Measurements from ENCODE around the gene FAM171A2. TPM values are rescaled to one million over a fixed set of nuclear protein-coding genes. Genes with fewer than 3 reads are reported as not detected.

FAM171A2 gene
- total RNA-seq, 2 donors from 2014 or later: 0.63 TPM; not detected in 1

DNA sequence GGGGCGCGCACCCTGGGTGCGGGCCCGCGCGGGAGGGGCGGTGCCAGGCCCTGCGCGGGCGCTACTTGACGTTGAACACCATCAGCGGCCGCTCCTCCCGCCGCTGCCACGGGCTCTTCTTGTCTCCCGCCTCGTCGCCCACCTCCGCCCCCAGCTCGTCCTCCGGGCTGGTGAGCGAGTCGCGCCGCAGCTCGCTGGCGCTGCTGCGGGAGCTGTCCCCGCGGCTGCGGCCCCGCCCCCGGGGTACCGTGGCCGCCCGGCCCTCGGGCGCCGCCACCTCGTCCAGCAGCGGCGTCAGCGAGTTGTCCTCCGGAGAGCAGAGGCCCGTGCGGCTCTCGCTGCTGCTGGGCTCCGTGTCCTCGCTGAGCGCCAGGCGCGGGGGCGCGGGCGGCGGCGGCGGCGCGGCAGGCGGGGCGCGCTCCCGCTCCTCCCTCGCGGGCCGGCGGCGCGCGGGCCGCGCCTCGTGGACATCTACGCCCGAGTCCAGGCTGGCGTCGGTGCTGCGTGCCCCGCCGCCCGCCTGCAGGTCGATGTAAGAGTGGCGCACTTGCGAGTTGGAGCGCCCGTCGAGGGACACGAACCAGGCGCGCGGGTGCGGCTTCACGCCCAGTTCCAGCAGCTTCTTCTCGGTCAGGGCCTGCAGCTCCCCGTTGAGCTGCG lies 9.9 kb downstream of the FAM171A2 start:
- Histone ChIP-seq H3K9me3 (no peaks in the 10 kb centered on the region), H3K4me1 (ENCODE audit: control insufficient read depth in 1 of 2, low read depth in 2 of 2) (no peaks in the 10 kb centered on the region), H3K27me3 (replicated peaks; ENCODE audit: insufficient read depth) (no peaks in the 10 kb centered on the region), H3K36me3 (peaks cover 22% of the 10 kb centered on the region), H3K27ac (no peak overlapping the region), H3K4me3 (peak overlapping the region; percentile 50)
- DNase-seq (ENCODE audit: low spot score) (no peak), ATAC-seq (ENCODE audit: insufficient number of reproducible peaks, low FRiP score, low read depth) (no peak)
- TF ChIP-seq, protein P1, sequence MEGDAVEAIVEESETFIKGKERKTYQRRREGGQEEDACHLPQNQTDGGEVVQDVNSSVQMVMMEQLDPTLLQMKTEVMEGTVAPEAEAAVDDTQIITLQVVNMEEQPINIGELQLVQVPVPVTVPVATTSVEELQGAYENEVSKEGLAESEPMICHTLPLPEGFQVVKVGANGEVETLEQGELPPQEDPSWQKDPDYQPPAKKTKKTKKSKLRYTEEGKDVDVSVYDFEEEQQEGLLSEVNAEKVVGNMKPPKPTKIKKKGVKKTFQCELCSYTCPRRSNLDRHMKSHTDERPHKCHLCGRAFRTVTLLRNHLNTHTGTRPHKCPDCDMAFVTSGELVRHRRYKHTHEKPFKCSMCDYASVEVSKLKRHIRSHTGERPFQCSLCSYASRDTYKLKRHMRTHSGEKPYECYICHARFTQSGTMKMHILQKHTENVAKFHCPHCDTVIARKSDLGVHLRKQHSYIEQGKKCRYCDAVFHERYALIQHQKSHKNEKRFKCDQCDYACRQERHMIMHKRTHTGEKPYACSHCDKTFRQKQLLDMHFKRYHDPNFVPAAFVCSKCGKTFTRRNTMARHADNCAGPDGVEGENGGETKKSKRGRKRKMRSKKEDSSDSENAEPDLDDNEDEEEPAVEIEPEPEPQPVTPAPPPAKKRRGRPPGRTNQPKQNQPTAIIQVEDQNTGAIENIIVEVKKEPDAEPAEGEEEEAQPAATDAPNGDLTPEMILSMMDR (IDR thresholded peaks at IDR 0.05): no peak

DNA sequence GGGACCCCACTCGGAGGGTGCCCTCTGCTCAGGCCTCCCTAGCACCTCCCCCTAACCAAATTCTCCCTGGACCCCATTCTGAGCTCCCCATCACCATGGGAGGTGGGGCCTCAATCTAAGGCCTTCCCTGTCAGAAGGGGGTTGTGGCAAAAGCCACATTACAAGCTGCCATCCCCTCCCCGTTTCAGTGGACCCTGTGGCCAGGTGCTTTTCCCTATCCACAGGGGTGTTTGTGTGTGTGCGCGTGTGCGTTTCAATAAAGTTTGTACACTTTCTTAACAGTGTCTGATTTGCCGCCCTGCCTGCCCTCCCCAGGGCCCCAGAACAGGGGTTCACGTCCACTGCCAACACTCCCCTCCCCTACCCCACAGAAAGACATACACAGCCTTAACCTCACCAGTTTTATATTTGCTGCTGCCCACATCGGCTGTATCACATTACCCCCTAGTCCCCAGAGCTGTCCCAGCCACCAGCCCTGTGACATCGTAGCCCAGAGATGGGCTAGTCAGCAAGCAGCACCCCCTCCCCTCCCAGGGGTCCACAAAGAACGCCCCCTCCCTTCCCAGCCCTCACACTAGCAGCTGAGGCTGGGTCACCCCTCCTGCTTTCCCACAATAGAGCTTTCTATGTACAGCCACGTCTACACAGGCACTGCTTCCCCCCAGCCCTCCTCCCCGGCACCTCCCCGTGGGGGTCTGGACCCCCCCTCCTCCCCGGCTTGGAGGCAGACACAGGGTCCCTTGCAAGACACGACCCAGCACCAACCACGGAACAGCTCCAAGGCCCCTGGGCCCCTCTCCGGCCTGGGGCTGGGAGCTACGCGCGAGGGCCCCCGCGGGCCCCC lies 10.6 kb downstream of the FAM171A2 start:
- Histone ChIP-seq H3K4me3 (peak overlapping the region; percentile 50), H3K4me1 (ENCODE audit: control insufficient read depth in 1 of 2, low read depth in 2 of 2) (no peaks in the 10 kb centered on the region), H3K9me3 (no peaks in the 10 kb centered on the region), H3K36me3 (peaks cover 22% of the 10 kb centered on the region), H3K27me3 (replicated peaks; ENCODE audit: insufficient read depth) (no peaks in the 10 kb centered on the region), H3K27ac (no peak overlapping the region)
- DNase-seq (ENCODE audit: low spot score) (no peak), ATAC-seq (ENCODE audit: insufficient number of reproducible peaks, low FRiP score, low read depth) (no peak)
- TF ChIP-seq, protein P1 (IDR thresholded peaks at IDR 0.05): no peak

DNA sequence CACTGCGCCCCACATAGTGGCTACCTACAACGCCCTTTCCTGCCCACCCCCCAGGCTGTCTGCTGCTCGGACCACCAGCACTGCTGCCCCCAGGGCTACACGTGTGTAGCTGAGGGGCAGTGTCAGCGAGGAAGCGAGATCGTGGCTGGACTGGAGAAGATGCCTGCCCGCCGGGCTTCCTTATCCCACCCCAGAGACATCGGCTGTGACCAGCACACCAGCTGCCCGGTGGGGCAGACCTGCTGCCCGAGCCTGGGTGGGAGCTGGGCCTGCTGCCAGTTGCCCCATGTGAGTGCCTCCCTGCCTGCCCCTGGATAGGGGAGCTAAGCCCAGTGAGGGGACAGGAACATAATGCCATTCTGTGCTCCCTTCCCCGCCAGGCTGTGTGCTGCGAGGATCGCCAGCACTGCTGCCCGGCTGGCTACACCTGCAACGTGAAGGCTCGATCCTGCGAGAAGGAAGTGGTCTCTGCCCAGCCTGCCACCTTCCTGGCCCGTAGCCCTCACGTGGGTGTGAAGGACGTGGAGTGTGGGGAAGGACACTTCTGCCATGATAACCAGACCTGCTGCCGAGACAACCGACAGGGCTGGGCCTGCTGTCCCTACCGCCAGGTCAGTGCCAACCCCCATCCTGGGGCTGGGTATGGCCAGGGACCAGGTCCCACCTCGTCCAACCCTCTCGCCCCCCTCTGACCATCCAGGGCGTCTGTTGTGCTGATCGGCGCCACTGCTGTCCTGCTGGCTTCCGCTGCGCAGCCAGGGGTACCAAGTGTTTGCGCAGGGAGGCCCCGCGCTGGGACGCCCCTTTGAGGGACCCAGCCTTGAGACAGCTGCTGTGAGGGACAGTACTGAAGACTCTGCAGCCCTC lies 11.5 kb downstream of the FAM171A2 start:
- DNase-seq (ENCODE audit: low spot score) (no peak), ATAC-seq (ENCODE audit: insufficient number of reproducible peaks, low FRiP score, low read depth) (no peak)
- no peaks in the 10 kb centered on the region for H3K27me3 ChIP-seq (replicated peaks; ENCODE audit: insufficient read depth)
- no peak overlapping the region for H3K4me3 ChIP-seq
- TF ChIP-seq, protein P1 (IDR thresholded peaks at IDR 0.05): no peak
- H3K4me1 ChIP-seq (ENCODE audit: control insufficient read depth in 1 of 2, low read depth in 2 of 2): no peaks in the 10 kb centered on the region
- no peaks in the 10 kb centered on the region for H3K9me3 ChIP-seq
- no peak overlapping the region for H3K27ac ChIP-seq
- H3K36me3 ChIP-seq: peaks cover 22% of the 10 kb centered on the region

DNA sequence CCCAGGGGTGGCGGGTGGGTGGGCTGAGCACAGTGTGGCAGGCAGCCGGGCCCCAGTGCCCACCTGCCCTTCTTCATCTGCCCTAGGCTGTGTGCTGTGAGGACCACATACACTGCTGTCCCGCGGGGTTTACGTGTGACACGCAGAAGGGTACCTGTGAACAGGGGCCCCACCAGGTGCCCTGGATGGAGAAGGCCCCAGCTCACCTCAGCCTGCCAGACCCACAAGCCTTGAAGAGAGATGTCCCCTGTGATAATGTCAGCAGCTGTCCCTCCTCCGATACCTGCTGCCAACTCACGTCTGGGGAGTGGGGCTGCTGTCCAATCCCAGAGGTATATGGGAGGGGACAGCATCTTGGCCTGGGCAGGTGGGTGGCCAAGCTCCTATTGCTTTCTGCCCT lies 12.2 kb downstream of the FAM171A2 start:
- Histone ChIP-seq H3K27ac (no peak overlapping the region), H3K4me3 (no peak overlapping the region), H3K36me3 (peaks cover 22% of the 10 kb centered on the region), H3K9me3 (no peaks in the 10 kb centered on the region), H3K27me3 (replicated peaks; ENCODE audit: insufficient read depth) (no peaks in the 10 kb centered on the region), H3K4me1 (ENCODE audit: control insufficient read depth in 1 of 2, low read depth in 2 of 2) (no peaks in the 10 kb centered on the region)
- ATAC-seq (ENCODE audit: insufficient number of reproducible peaks, low FRiP score, low read depth) (no peak), DNase-seq (ENCODE audit: low spot score) (no peak)
- TF ChIP-seq, protein P1 (IDR thresholded peaks at IDR 0.05): no peak

All from thoracic aorta (tissue), 2 donors.